ENCODE data around the gene PCSK4.
"Not testable (repeated sequence)": the region's sequence is repeated elsewhere in the genome, so short reads cannot be mapped to it uniquely, and the experiment has no call there.

PCSK4 gene

DNA sequence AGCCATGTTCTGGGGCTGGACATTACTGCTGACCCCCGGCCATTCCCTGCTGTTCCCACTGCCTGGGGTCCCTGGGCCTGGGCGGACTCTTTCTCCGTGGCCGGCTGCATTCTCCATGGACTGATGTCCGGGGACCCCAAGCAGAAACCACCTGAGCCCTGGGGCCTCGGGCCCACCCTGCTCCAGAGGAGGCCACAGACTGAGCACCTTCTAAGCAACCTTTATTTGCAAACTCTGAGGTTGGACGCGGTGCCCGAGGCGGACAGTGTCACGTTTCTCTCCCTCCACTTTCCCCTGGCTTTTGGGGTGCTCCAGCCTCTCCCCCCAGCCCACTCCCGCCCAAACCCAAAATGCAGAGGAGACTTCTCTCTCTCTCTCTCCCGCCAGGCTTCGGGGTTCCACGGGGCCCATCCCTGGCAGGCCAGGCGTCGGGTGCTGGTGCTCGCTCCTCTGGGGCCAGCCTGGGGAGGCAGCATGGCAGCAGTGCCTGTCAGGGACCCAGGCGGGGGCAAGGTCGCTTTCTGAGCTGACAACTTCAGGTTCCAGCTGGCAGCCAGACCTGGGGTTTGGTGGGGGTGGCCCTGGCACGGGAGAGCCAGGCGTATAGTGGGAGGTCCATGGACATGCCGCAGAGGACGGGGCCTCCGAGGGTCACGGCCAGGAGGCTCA, 8.8 kb downstream of the PCSK4 start:
- no peak overlapping the region for H3K27ac Mint-ChIP-seq
- peaks cover 6% of the 10 kb centered on the region for H3K36me3 Mint-ChIP-seq (ENCODE audit: low read depth)
- H3K27me3 Mint-ChIP-seq (ENCODE audit: low read depth) = no peaks in the 10 kb centered on the region
- H3K4me3 Mint-ChIP-seq = no peak overlapping the region
- no peak for DNase-seq (ENCODE audit: low spot score)
- H3K9me3 Mint-ChIP-seq = no peaks in the 10 kb centered on the region
- H3K4me1 Mint-ChIP-seq (ENCODE audit: low read depth) = peaks cover 8% of the 10 kb centered on the region

GRCh38 chr19:1478934-1479707, 11.0 kb downstream of the PCSK4 start, which contains the start of gene C19orf25:
C19orf25 (minus strand) TSS chr19:1479215; CDS start chr19:1478903, 312 bp downstream.
- H3K4me3 Mint-ChIP-seq = peak within 1 kb of the TSS; percentile 99
- DNase-seq (ENCODE audit: low spot score) = peak; percentile 92
- H3K9me3 Mint-ChIP-seq = no peaks in the 10 kb centered on the region
- H3K36me3 Mint-ChIP-seq (ENCODE audit: low read depth) = peaks cover 6% of the 10 kb centered on the region
- peak within 1 kb of the TSS; percentile 98 for H3K27ac Mint-ChIP-seq
- H3K4me1 Mint-ChIP-seq (ENCODE audit: low read depth) = peaks cover 8% of the 10 kb centered on the region
- H3K27me3 Mint-ChIP-seq (ENCODE audit: low read depth) = no peaks in the 10 kb centered on the region

DNA sequence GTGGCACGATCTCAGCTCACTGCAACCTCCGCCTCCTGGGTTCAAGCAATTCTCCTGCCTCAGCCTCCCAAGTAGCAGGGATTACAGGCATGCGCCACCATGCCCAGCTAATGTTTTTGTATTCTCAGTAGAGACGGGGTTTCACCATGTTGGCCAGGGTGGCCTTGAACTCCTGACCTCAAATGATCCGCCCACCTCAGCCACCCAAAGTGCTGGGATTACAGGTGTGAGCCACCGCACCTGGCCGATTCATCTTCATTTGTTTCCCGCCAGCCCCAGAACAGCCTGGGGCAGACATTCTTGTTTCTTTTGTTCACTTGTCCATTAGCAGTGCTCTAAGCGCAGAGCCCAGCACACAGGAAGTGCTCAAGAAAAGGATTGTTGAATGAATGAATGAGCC, 13.1 kb downstream of the PCSK4 start:
- not testable (repeated sequence) for H3K27ac Mint-ChIP-seq; DNase-seq (ENCODE audit: low spot score); H3K4me1 Mint-ChIP-seq (ENCODE audit: low read depth); H3K27me3 Mint-ChIP-seq (ENCODE audit: low read depth); H3K9me3 Mint-ChIP-seq; H3K36me3 Mint-ChIP-seq (ENCODE audit: low read depth); H3K4me3 Mint-ChIP-seq

GRCh38 chr19:1475751-1476437, 14.3 kb downstream of the PCSK4 start:
- no peaks in the 10 kb centered on the region for H3K9me3 Mint-ChIP-seq
- no peak overlapping the region for H3K27ac Mint-ChIP-seq
- H3K36me3 Mint-ChIP-seq (ENCODE audit: low read depth) = peaks cover 6% of the 10 kb centered on the region
- peaks cover 12% of the 10 kb centered on the region for H3K27me3 Mint-ChIP-seq (ENCODE audit: low read depth)
- DNase-seq (ENCODE audit: low spot score) = no peak
- H3K4me1 Mint-ChIP-seq (ENCODE audit: low read depth) = peaks cover 8% of the 10 kb centered on the region
- no peak overlapping the region for H3K4me3 Mint-ChIP-seq

- DNase-seq (ENCODE audit: low spot score) = no peak
- Mint-ChIP-seq H3K27ac (no peak overlapping the region), H3K36me3 (ENCODE audit: low read depth) (peaks cover 6% of the 10 kb centered on the region), H3K9me3 (no peaks in the 10 kb centered on the region), H3K4me1 (ENCODE audit: low read depth) (peaks cover 8% of the 10 kb centered on the region), H3K27me3 (ENCODE audit: low read depth) (peaks cover 15% of the 10 kb centered on the region), H3K4me3 (no peak overlapping the region)
Measured at GRCh38 chr19:1474765-1475351, 15.3 kb downstream of the PCSK4 start.

DNA sequence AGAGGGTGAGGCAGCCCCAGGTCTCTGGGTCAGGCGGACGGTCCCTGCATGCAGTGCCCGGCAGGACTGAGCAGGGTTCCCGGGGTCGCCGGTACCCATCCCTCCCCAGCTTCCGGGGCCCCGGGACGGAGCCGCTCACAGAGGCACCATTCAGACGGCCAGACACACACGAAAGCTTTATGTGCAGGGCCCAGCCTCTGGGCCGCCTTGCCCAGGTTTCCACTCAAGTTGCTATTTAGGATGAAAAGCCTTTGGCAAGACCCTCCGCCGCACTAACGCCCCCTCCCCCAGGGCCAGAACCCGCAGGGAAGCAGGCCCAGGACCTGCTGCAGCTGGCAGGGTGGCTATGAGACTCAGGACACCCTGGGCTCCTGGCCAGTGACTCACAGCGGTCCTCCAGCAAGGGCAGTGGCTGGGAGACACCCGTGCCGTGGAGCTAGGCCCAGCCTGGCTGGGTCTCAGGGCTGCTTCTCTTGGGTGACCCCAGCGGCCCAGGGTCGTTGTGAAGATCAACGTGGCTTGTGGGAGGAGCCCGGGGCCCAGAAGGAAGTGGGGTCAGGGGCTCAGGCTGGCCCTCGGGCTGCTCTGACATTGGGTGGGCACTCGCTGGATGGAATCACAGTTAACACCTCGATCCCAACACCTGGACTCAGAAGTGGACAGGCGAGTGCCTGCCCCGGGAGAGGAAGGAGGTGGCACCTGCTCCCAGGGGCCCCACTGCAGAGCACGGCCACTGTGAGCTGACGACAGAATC, 16.0 kb downstream of the PCSK4 start:
- no peak overlapping the region for H3K4me3 Mint-ChIP-seq
- H3K4me1 Mint-ChIP-seq (ENCODE audit: low read depth) = peaks cover 7% of the 10 kb centered on the region
- DNase-seq (ENCODE audit: low spot score) = no peak
- peaks cover 6% of the 10 kb centered on the region for H3K36me3 Mint-ChIP-seq (ENCODE audit: low read depth)
- H3K27me3 Mint-ChIP-seq (ENCODE audit: low read depth) = peaks cover 15% of the 10 kb centered on the region
- no peak overlapping the region for H3K27ac Mint-ChIP-seq
- H3K9me3 Mint-ChIP-seq = no peaks in the 10 kb centered on the region

- Mint-ChIP-seq H3K27ac (peak overlapping the region; percentile 12), H3K27me3 (ENCODE audit: low read depth) (peaks cover 15% of the 10 kb centered on the region), H3K4me3 (peak overlapping the region; percentile 24), H3K9me3 (no peaks in the 10 kb centered on the region), H3K36me3 (ENCODE audit: low read depth) (peaks cover 5% of the 10 kb centered on the region), H3K4me1 (ENCODE audit: low read depth) (peaks cover 4% of the 10 kb centered on the region)
- DNase-seq (ENCODE audit: low spot score) = no peak
Measured at GRCh38 chr19:1473085-1473851, 16.9 kb downstream of the PCSK4 start.

GRCh38 chr19:1472231-1473084, 17.7 kb downstream of the PCSK4 start:
- Mint-ChIP-seq H3K36me3 (ENCODE audit: low read depth) (peaks cover 4% of the 10 kb centered on the region), H3K4me1 (ENCODE audit: low read depth) (peaks cover 4% of the 10 kb centered on the region), H3K27me3 (ENCODE audit: low read depth) (peaks cover 15% of the 10 kb centered on the region), H3K9me3 (no peaks in the 10 kb centered on the region), H3K4me3 (peak overlapping the region; percentile 36), H3K27ac (no peak overlapping the region)
- DNase-seq (ENCODE audit: low spot score) = no peak

- Mint-ChIP-seq H3K4me3 (no peak overlapping the region), H3K9me3 (no peaks in the 10 kb centered on the region), H3K27me3 (ENCODE audit: low read depth) (peaks cover 15% of the 10 kb centered on the region), H3K27ac (no peak overlapping the region), H3K36me3 (ENCODE audit: low read depth) (no peaks in the 10 kb centered on the region), H3K4me1 (ENCODE audit: low read depth) (no peaks in the 10 kb centered on the region)
- no peak for DNase-seq (ENCODE audit: low spot score)
Measured at GRCh38 chr19:1471515-1472160, 18.5 kb downstream of the PCSK4 start.

- Mint-ChIP-seq H3K4me3 (peak overlapping the region; percentile 40), H3K4me1 (ENCODE audit: low read depth) (no peaks in the 10 kb centered on the region), H3K9me3 (no peaks in the 10 kb centered on the region), H3K27me3 (ENCODE audit: low read depth) (peaks cover 15% of the 10 kb centered on the region), H3K36me3 (ENCODE audit: low read depth) (no peaks in the 10 kb centered on the region), H3K27ac (no peak overlapping the region)
- no peak for DNase-seq (ENCODE audit: low spot score)
Measured at GRCh38 chr19:1471010-1471514, 19.1 kb downstream of the PCSK4 start.

DNA sequence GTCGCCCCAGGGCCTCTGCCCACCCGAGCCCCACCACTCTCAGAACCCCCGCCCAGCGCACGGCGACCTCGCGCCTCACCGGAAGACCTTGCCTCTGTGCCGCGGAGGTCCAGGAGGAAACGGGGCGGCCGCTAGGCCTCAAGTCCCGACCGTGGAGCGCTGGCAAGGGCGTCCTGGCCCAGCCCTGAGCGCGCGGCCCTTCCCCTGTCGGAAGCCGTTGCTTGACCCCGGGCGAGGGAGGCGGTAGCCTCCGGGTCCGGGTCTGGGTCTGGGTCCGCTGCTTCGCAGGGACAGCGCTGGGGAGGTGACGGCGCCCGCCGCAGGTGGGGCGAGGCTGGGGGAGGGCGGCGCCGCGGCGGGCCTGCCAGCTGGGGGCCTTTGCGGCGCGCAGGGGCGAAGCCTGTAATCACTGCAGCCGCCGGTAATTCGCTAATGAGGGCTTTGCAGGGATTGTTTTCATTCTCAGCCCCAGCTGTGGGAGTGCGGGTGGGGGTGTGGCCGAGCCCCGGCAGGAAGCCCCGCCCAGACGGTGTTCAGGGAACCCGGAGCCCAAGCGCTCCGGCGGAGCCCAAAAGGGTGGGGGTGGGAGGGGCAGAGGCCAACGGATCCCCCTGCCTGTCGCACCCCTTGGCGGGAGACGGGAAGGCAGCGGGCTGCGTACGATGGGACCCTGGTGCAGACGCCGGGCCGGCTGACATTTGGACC, 19.7 kb downstream of the PCSK4 start:
- Mint-ChIP-seq H3K27me3 (ENCODE audit: low read depth) (peaks cover 15% of the 10 kb centered on the region), H3K27ac (no peak overlapping the region)

More for the DNA sequence above, 19.7 kb downstream of the PCSK4 start:
- H3K4me3 Mint-ChIP-seq = peak overlapping the region; percentile 69
- H3K9me3 Mint-ChIP-seq = no peaks in the 10 kb centered on the region
- H3K36me3 Mint-ChIP-seq (ENCODE audit: low read depth) = no peaks in the 10 kb centered on the region
- DNase-seq (ENCODE audit: low spot score) = peak; percentile 56
- no peaks in the 10 kb centered on the region for H3K4me1 Mint-ChIP-seq (ENCODE audit: low read depth)
